HEK293 (cell line): Measurements from ENCODE around the gene SMARCA2.
A peak's percentile ranks its signal among the peaks of the same experiment; 100 is the strongest.

ENCODE experiments used
- CTCF ChIA-PET: fragments of 350-600 bp; formaldehyde crosslinking; extraction: SDS; loops from one replicate; lab custom pipeline; 2021; ENCODE audit warnings: antibody characterized with exemption; lab: Yijun Ruan, JAX
- POLR2A ChIA-PET: fragments of 300-600 bp; formaldehyde crosslinking; extraction: SDS; loops from one replicate; lab custom pipeline; 2020; ENCODE audit warnings: antibody characterized with exemption, inconsistent platforms; lab: Yijun Ruan, JAX
- H3K27ac ChIP-seq: fragments of 200-500 bp; sonication (Bioruptor generic); 2 replicates; pipeline ENCODE4 v1.5.1; 2014; ENCODE audit warnings: low read depth, low read length, control low read depth, inconsistent platforms; ENCODE audit errors: extremely low read depth
- H3K36me3 ChIP-seq, 2 experiments: fragments of 200-500 bp in 1 of 2; sonication (Bioruptor generic) in 1 of 2; 1 replicate in 1 of 2; 2 replicates in 1 of 2; pipeline ENCODE4 v1.5.1; 2014 to 2017; ENCODE audit warnings: inconsistent platforms in 2 of 2, low read length in 2 of 2; ENCODE audit not compliant: control insufficient read depth in 2 of 2, insufficient read depth in 1 of 2
- H3K4me1 ChIP-seq: fragments of 200-500 bp; sonication (Bioruptor generic); 2 replicates; pipeline ENCODE4 v1.5.1; 2014; ENCODE audit warnings: mild to moderate bottlenecking, low read length, inconsistent platforms; ENCODE audit not compliant: control insufficient read depth, insufficient read depth
- H3K4me3 ChIP-seq: 2 replicates; pipeline ENCODE4 v1.5.1; 2011; ENCODE audit warnings: low read depth, mild to moderate bottlenecking, control low read depth, low read length, moderate library complexity
- H3K9me3 ChIP-seq: fragments of 200-500 bp; sonication (Bioruptor generic); 2 replicates; pipeline ENCODE4 v1.5.1; 2014; ENCODE audit warnings: low read depth, low read length, inconsistent platforms; ENCODE audit not compliant: control insufficient read depth, insufficient read depth
- BCL11A ChIP-seq: fragments of 450-650 bp; formaldehyde crosslinking; IDR thresholded peaks from 2 replicates; pipeline ENCODE4 v1.5.1; 2016; ENCODE audit warnings: low read depth, missing biosample characterization, missing genetic modification characterization
- CTCF ChIP-seq: fragments of 450-650 bp; formaldehyde crosslinking; IDR thresholded peaks from 2 replicates; pipeline ENCODE4 v1.5.1; 2016; ENCODE audit warnings: missing biosample characterization, missing genetic modification characterization
- GLIS1 ChIP-seq: fragments of 450-650 bp; formaldehyde crosslinking; IDR thresholded peaks from 2 replicates; pipeline ENCODE4 v1.5.1; 2016; ENCODE audit warnings: missing biosample characterization, missing genetic modification characterization
- HOXD13 ChIP-seq: sonication (generic); formaldehyde crosslinking; IDR thresholded peaks from 2 replicates; pipeline ENCODE4 v1.8.0; 2022; ENCODE audit warnings: missing genetic modification reagents, borderline replicate concordance
- KLF1 ChIP-seq: fragments of 450-650 bp; formaldehyde crosslinking; IDR thresholded peaks from 2 replicates; pipeline ENCODE4 v1.5.1; 2016; ENCODE audit warnings: missing biosample characterization, missing genetic modification characterization
- MZF1 ChIP-seq: fragments of 450-650 bp; formaldehyde crosslinking; IDR thresholded peaks from 2 replicates; pipeline ENCODE4 v1.5.1; 2017; ENCODE audit warnings: missing biosample characterization, missing genetic modification characterization, borderline replicate concordance
- PRDM1 ChIP-seq: fragments of 450-650 bp; formaldehyde crosslinking; IDR thresholded peaks from 2 replicates; pipeline ENCODE4; 2016; ENCODE audit warnings: missing biosample characterization, missing genetic modification characterization
- SALL2 ChIP-seq: fragments of 450-650 bp; formaldehyde crosslinking; IDR thresholded peaks from 2 replicates; pipeline ENCODE4 v1.5.0; 2017; ENCODE audit warnings: missing biosample characterization, mild to moderate bottlenecking, missing genetic modification characterization, borderline replicate concordance
- SCRT1 ChIP-seq: fragments of 450-650 bp; formaldehyde crosslinking; IDR thresholded peaks from 2 replicates; pipeline ENCODE4 v1.5.1; 2016; ENCODE audit warnings: missing biosample characterization, missing genetic modification characterization, borderline replicate concordance
- SP3 ChIP-seq: fragments of 450-650 bp; formaldehyde crosslinking; IDR thresholded peaks from 2 replicates; pipeline ENCODE4 v1.5.1; 2016; ENCODE audit warnings: missing biosample characterization, missing genetic modification characterization
- ZBTB17 ChIP-seq: fragments of 450-650 bp; formaldehyde crosslinking; IDR thresholded peaks from 2 replicates; pipeline ENCODE4 v1.5.1; 2016; ENCODE audit warnings: missing biosample characterization, missing genetic modification characterization
- ZFP37 ChIP-seq: fragments of 450-650 bp; formaldehyde crosslinking; IDR thresholded peaks from 2 replicates; pipeline ENCODE4 v1.5.1; 2016; ENCODE audit warnings: missing biosample characterization, missing genetic modification characterization
- ZNF133 ChIP-seq: fragments of 450-650 bp; formaldehyde crosslinking; IDR thresholded peaks from 2 replicates; pipeline ENCODE4 v1.5.1; 2016; ENCODE audit warnings: missing biosample characterization, missing genetic modification characterization
- ZNF138 ChIP-seq: fragments of 450-650 bp; formaldehyde crosslinking; IDR thresholded peaks from 2 replicates; pipeline ENCODE4 v1.5.1; 2016; ENCODE audit warnings: missing biosample characterization, missing genetic modification characterization, borderline replicate concordance
- ZNF146 ChIP-seq: fragments of 450-650 bp; formaldehyde crosslinking; IDR thresholded peaks from 2 replicates; pipeline ENCODE4 v1.5.1; 2016; ENCODE audit warnings: missing biosample characterization, missing genetic modification characterization
- ZNF157 ChIP-seq: fragments of 450-650 bp; formaldehyde crosslinking; IDR thresholded peaks from 2 replicates; pipeline ENCODE4 v1.5.1; 2016; ENCODE audit warnings: missing biosample characterization, missing genetic modification characterization
- ZNF221 ChIP-seq: fragments of 450-650 bp; formaldehyde crosslinking; IDR thresholded peaks from 2 replicates; pipeline ENCODE4 v1.5.1; 2017; ENCODE audit warnings: missing biosample characterization, missing genetic modification characterization, borderline replicate concordance
- ZNF354C ChIP-seq: fragments of 450-650 bp; formaldehyde crosslinking; IDR thresholded peaks from 2 replicates; pipeline ENCODE4 v1.5.1; 2016; ENCODE audit warnings: missing biosample characterization, missing genetic modification characterization, low read depth, borderline replicate concordance
- ZNF37A ChIP-seq: fragments of 450-650 bp; IDR thresholded peaks from 2 replicates; pipeline ENCODE4 v1.5.1; 2018; ENCODE audit warnings: missing biosample characterization, missing genetic modification characterization
- ZNF391 ChIP-seq: fragments of 450-650 bp; formaldehyde crosslinking; IDR thresholded peaks from 2 replicates; pipeline ENCODE4 v1.5.1; 2016; ENCODE audit warnings: low read depth, missing biosample characterization, missing genetic modification characterization, borderline replicate concordance
- ZNF394 ChIP-seq: fragments of 450-650 bp; formaldehyde crosslinking; IDR thresholded peaks from 2 replicates; pipeline ENCODE4 v1.5.1; 2016; ENCODE audit warnings: missing biosample characterization, missing genetic modification characterization, mild to moderate bottlenecking, moderate library complexity, borderline replicate concordance
- ZNF514 ChIP-seq: fragments of 450-650 bp; formaldehyde crosslinking; IDR thresholded peaks from 2 replicates; pipeline ENCODE4 v1.5.1; 2016; ENCODE audit warnings: missing biosample characterization, missing genetic modification characterization
- ZNF549 ChIP-seq: fragments of 450-650 bp; IDR thresholded peaks from 2 replicates; pipeline ENCODE4 v1.5.1; 2018; ENCODE audit warnings: missing biosample characterization, missing genetic modification characterization, mild to moderate bottlenecking, inconsistent platforms, moderate library complexity
- ZNF555 ChIP-seq: fragments of 450-650 bp; formaldehyde crosslinking; conservative IDR thresholded peaks from 2 replicates; pipeline ENCODE4 v1.5.1; 2017; ENCODE audit warnings: missing biosample characterization, mild to moderate bottlenecking, missing genetic modification characterization, inconsistent platforms
- ZNF560 ChIP-seq: fragments of 450-650 bp; formaldehyde crosslinking; IDR thresholded peaks from 2 replicates; pipeline ENCODE4 v1.5.1; 2017; ENCODE audit warnings: missing biosample characterization, missing genetic modification characterization, borderline replicate concordance
- ZNF629 ChIP-seq: fragments of 450-650 bp; formaldehyde crosslinking; IDR thresholded peaks from 2 replicates; pipeline ENCODE4 v1.5.1; 2017; ENCODE audit warnings: missing biosample characterization, missing genetic modification characterization
- ZNF654 ChIP-seq: fragments of 450-650 bp; formaldehyde crosslinking; IDR thresholded peaks from 2 replicates; pipeline ENCODE4 v1.5.1; 2016; ENCODE audit warnings: low read depth, missing biosample characterization, missing genetic modification characterization
- ZNF664 ChIP-seq: fragments of 450-650 bp; formaldehyde crosslinking; IDR thresholded peaks from 2 replicates; pipeline ENCODE4 v1.5.1; 2016; ENCODE audit warnings: missing biosample characterization, missing genetic modification characterization
- ZNF776 ChIP-seq: fragments of 450-650 bp; formaldehyde crosslinking; IDR thresholded peaks from 2 replicates; pipeline ENCODE4 v1.5.0; 2017; ENCODE audit warnings: missing biosample characterization, missing genetic modification characterization, borderline replicate concordance
- ZNF792 ChIP-seq: fragments of 450-650 bp; formaldehyde crosslinking; IDR thresholded peaks from 2 replicates; pipeline ENCODE4 v1.5.1; 2016; ENCODE audit warnings: missing biosample characterization, missing genetic modification characterization
- TF ChIP-seq, protein P1 (sequence below): IDR thresholded peaks from 2 replicates; pipeline ENCODE4 v1.6.1; 2011; ENCODE audit warnings: mild to moderate bottlenecking, low read depth, low read length, borderline replicate concordance

SMARCA2 gene

GRCh38 chr9:2122299-2122698 lies 107.2 kb downstream of the SMARCA2 start (continued):
- TF ChIP-seq ZNF37A (tag by site-specific recombination) (no peak), ZNF792 (tag by site-specific recombination) (no peak), ZNF514 (no peak), ZNF133 (tag by site-specific recombination) (no peak), ZNF138 (no peak), ZNF776 (tag by site-specific recombination) (no peak), GLIS1 (tag by site-specific recombination) (no peak), ZNF555 (tag by site-specific recombination) (no peak)

- H3K9me3 ChIP-seq, result no peaks in the 10 kb centered on the region
- CTCF ChIA-PET, result interaction anchor here (1.0 to 1.9 kb wide), 2 partner anchors 10 to 19 kb away, joined by 3 to 7 read pairs; no protein-coding TSS in a partner anchor
- POLR2A ChIA-PET, result no interaction called here
- H3K4me3 ChIP-seq, result no peak overlapping the region
- H3K36me3 ChIP-seq, result peaks cover 4 to 26% of the 10 kb centered on the region in 2 experiments; a peak in 2 of 3 replicates
- H3K4me1 ChIP-seq, result no peaks in the 10 kb centered on the region
- TF ChIP-seq PRDM1 (peak; percentile 66), SALL2 (tag by site-specific recombination) (no peak)
- H3K27ac ChIP-seq, result no peak overlapping the region
Observed at GRCh38 chr9:2125906-2126305, 110.8 kb downstream of the SMARCA2 start.

DNA sequence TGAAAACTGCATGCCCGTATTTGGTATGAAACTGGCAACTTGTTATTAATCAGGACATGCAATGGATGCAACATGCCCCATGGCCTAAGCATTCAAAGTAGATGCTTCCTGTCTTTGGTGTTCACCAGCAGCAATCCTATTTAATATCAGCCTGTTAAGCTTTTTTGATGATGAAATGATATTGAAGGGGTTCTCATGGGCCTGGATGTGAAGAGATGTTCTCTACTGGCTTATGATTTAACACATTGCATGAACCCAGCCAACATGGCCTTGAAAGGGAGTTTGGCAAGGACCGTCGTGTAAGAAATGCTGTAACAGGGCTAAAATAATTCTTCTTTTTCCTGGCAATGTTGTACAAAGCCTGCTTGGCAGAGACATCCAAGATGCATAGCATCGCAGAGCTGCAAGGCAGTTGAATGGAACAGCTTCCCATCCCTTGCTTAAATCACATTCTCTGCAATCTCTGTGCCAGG lies 111.2 kb downstream of the SMARCA2 start:
- TF ChIP-seq ZNF394 (tag by site-specific recombination) (no peak), ZBTB17 (no peak), ZNF664 (tag by site-specific recombination) (no peak), ZNF157 (tag by site-specific recombination) (no peak), ZNF138 (no peak), SP3 (tag by site-specific recombination) (no peak), MZF1 (tag by site-specific recombination) (no peak), KLF1 (no peak), ZFP37 (tag by site-specific recombination) (no peak), ZNF354C (tag by site-specific recombination) (no peak), ZNF221 (tag by site-specific recombination) (no peak), SCRT1 (tag by site-specific recombination) (no peak), BCL11A (no peak)

DNA sequence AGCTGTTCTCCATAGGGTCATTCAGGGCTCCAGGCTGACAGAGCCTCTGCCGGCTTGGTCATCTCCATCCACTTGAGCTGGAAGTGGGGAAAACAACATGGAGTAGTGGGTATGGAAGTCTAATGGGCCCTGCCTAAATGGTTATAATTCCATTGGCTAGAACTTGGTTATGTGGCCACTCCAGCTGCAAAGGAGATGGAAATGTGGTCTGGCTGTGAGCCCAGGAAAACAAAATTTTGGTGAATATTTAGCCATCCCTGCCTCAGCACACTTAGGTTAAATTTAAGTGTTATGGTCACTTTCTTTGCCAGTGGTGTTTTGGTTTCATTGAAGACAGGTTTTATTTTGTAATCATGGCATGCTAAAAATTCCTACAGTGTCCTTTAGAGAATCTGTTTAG lies 112.3 kb downstream of the SMARCA2 start:
- no peaks in the 10 kb centered on the region for H3K4me1 ChIP-seq
- CTCF ChIA-PET, result interaction anchor here (1.2 to 1.9 kb wide), 3 partner anchors 11 to 601 kb away, joined by 3 to 7 read pairs (median 4); no protein-coding TSS in a partner anchor
- peaks cover 0 to 22% of the 10 kb centered on the region in 2 experiments; a peak in 1 of 3 replicates for H3K36me3 ChIP-seq
- H3K4me3 ChIP-seq, result no peak overlapping the region
- POLR2A ChIA-PET, result no interaction called here
- no peak overlapping the region for H3K27ac ChIP-seq
- H3K9me3 ChIP-seq, result no peaks in the 10 kb centered on the region
- TF ChIP-seq ZNF549 (tag by site-specific recombination) (no peak), CTCF (tag by site-specific recombination) (no peak), KLF1 (no peak), ZNF391 (tag by site-specific recombination) (no peak), ZNF560 (tag by site-specific recombination) (no peak), ZNF654 (tag by site-specific recombination) (no peak), ZNF629 (tag by site-specific recombination) (no peak), ZNF146 (no peak), HOXD13 (CRISPR knock-in tag) (no peak)
- TF ChIP-seq, protein P1, sequence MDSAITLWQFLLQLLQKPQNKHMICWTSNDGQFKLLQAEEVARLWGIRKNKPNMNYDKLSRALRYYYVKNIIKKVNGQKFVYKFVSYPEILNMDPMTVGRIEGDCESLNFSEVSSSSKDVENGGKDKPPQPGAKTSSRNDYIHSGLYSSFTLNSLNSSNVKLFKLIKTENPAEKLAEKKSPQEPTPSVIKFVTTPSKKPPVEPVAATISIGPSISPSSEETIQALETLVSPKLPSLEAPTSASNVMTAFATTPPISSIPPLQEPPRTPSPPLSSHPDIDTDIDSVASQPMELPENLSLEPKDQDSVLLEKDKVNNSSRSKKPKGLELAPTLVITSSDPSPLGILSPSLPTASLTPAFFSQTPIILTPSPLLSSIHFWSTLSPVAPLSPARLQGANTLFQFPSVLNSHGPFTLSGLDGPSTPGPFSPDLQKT, result no peak

More for the DNA sequence above, 111.2 kb downstream of the SMARCA2 start:
- ChIA-PET CTCF (interaction anchor here (0.6 to 1.9 kb wide), 3 partner anchors 10 to 39 kb away, joined by 3 to 7 read pairs (median 3); no protein-coding TSS in a partner anchor), POLR2A (no interaction called here)
- H3K27ac ChIP-seq, result no peak overlapping the region
- no peaks in the 10 kb centered on the region for H3K9me3 ChIP-seq
- peaks cover 4 to 25% of the 10 kb centered on the region in 2 experiments; a peak in 2 of 3 replicates for H3K36me3 ChIP-seq
- H3K4me3 ChIP-seq, result no peak overlapping the region
- no peaks in the 10 kb centered on the region for H3K4me1 ChIP-seq
